GM23338 (cell line): ENCODE measurements around the gene TMIE. TPM values are rescaled to one million over a fixed set of nuclear protein-coding genes. Genes with fewer than 3 reads are reported as not detected.

ENCODE experiments used
- ATAC-seq: fragments of 200-7000 bp; cut with Tn5 transposase; 3 replicates; pipeline ENCODE4 v1.9.1; 2020
- DNase-seq: peaks from one replicate; pipeline ENCODE4 v3.0.0-alpha.2; 2015; ENCODE audit warnings: low spot score
- H2AFZ ChIP-seq: fragments of 200-600 bp; sonication (generic); 2 replicates; pipeline ENCODE4 v1.8.0; 2016; ENCODE audit warnings: antibody characterized with exemption, mild to moderate bottlenecking, moderate library complexity
- H3F3A ChIP-seq: fragments of 200-600 bp; sonication (generic); replicated peaks from 2 replicates; pipeline ENCODE4 v1.8.0; 2017; ENCODE audit warnings: antibody characterized with exemption, mixed run types, low read depth
- H3K27ac ChIP-seq: fragments of 200-600 bp; sonication (generic); 2 replicates; pipeline ENCODE4 v1.6.1; 2016; ENCODE audit warnings: low read depth
- H3K27me3 ChIP-seq: fragments of 200-600 bp; sonication (generic); 2 replicates; pipeline ENCODE4 v1.8.0; 2016; ENCODE audit warnings: mild to moderate bottlenecking, mixed run types, moderate library complexity; ENCODE audit not compliant: insufficient read depth
- H3K36me3 ChIP-seq: fragments of 200-600 bp; sonication (generic); 2 replicates; pipeline ENCODE4 v1.8.0; 2016; ENCODE audit warnings: mild to moderate bottlenecking; ENCODE audit not compliant: insufficient read depth
- H3K4me1 ChIP-seq: fragments of 200-600 bp; sonication (generic); 2 replicates; pipeline ENCODE4 v1.8.0; 2016; ENCODE audit warnings: mild to moderate bottlenecking, moderate library complexity; ENCODE audit not compliant: insufficient read depth
- H3K4me2 ChIP-seq: fragments of 200-600 bp; sonication (generic); 2 replicates; pipeline ENCODE4 v1.7.1; 2017; ENCODE audit warnings: mixed run types
- H3K4me3 ChIP-seq: fragments of 200-600 bp; sonication (generic); 2 replicates; pipeline ENCODE4 v1.6.1; 2016; ENCODE audit warnings: mixed run types
- H3K79me2 ChIP-seq: fragments of 200-600 bp; sonication (generic); replicated peaks from 2 replicates; pipeline ENCODE4 v1.8.0; 2017; ENCODE audit warnings: mild to moderate bottlenecking; ENCODE audit not compliant: insufficient read depth
- H3K9me2 ChIP-seq: fragments of 200-600 bp; sonication (generic); 2 replicates; pipeline ENCODE4 v1.8.0; 2017; ENCODE audit not compliant: insufficient read depth
- H4K20me1 ChIP-seq: fragments of 200-600 bp; sonication (generic); replicated peaks from 2 replicates; pipeline ENCODE4 v1.8.0; 2017; ENCODE audit warnings: mild to moderate bottlenecking; ENCODE audit not compliant: insufficient read depth
- H3K27ac Mint-ChIP-seq: 2 replicates; pipeline ENCODE4 v1.8.0; 2020; ENCODE audit warnings: inconsistent platforms, mild to moderate bottlenecking, moderate library complexity, mixed read lengths
- H3K27me3 Mint-ChIP-seq: 3 replicates; pipeline ENCODE4 v1.8.0; 2022; ENCODE audit warnings: low read depth, mild to moderate bottlenecking, moderate library complexity, mixed read lengths, inconsistent platforms; ENCODE audit not compliant: insufficient read depth, poor library complexity
- H3K36me3 Mint-ChIP-seq: 3 replicates; pipeline ENCODE4 v1.8.0; 2021; ENCODE audit warnings: low read depth, mild to moderate bottlenecking, inconsistent platforms, moderate library complexity, mixed read lengths
- H3K4me1 Mint-ChIP-seq: 3 replicates; pipeline ENCODE4 v1.8.0; 2020; ENCODE audit warnings: mild to moderate bottlenecking, inconsistent platforms, mixed read lengths
- H3K4me3 Mint-ChIP-seq: 3 replicates; pipeline ENCODE4 v1.8.0; 2021; ENCODE audit warnings: moderate library complexity, mild to moderate bottlenecking, inconsistent platforms, mixed read lengths
- H3K9me3 Mint-ChIP-seq: 3 replicates; pipeline ENCODE4 v1.8.0; 2020; ENCODE audit warnings: moderate library complexity, mild to moderate bottlenecking, inconsistent platforms, mixed read lengths
- ZNF331 ChIP-seq: fragments of 250-450 bp; sonication (Bioruptor Pico); IDR thresholded peaks from 2 replicates; pipeline ENCODE4 v1.5.0; 2020; ENCODE audit warnings: low read depth, mild to moderate bottlenecking, moderate library complexity
- polyA plus RNA-seq: library from polyadenylated mRNA; unstranded; fragments of >200 nt; fragmentation: Nextera tagmentation; extraction: Ambion mirVana; gene quantifications from 2 replicates; pipeline ENCODE4 v1.2.1, GENCODE V29; 2016
- total RNA-seq: library from RNA; depleted of rRNA; stranded (reverse); fragments of >200 nt; shearing (Covaris generic); gene quantifications from 2 replicates; pipeline ENCODE4 v1.2.3, GENCODE V29; 2014
- TF ChIP-seq, protein P1 (sequence below): fragments of 250-450 bp; sonication (Bioruptor Pico); IDR thresholded peaks from 2 replicates; pipeline ENCODE4 v1.5.0; 2020; ENCODE audit warnings: mild to moderate bottlenecking, moderate library complexity
- TF ChIP-seq, protein P2 (sequence below), 2 experiments: fragments of 200-600 bp in 1 of 2; sonication (generic) in 1 of 2; conservative IDR thresholded peaks; 2 replicates each; pipeline versions ENCODE4 v1.5.1 to v1.6.1; 2016 to 2017; ENCODE audit warnings: antibody characterized with exemption in 2 of 2, low read depth in 2 of 2, mild to moderate bottlenecking in 2 of 2, moderate library complexity in 1 of 2

The TMIE gene
- total and polyA plus RNA-seq, 2 experiments from 2014 or later = 0.84 to 1.2 TPM

DNA sequence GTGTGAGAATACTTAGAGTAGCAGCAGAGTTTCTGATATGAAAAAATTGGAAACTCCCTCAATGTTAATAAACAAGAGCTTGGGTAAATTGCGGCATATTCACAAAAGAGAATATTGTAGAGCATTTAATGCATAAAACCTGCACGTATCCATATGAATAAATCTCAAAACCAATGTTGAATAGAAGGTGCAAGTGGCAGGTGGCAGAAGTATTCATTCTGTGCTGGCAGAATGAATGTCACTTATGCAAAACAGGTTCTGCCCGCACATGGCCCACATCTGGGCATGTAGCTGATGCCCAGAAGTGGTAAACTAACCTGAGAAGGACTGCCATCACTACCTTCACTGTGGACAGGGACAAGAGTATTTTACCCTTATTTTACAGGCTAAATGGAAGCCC, 30.6 kb downstream of the TMIE start (continued):
- TF ChIP-seq, protein P1, sequence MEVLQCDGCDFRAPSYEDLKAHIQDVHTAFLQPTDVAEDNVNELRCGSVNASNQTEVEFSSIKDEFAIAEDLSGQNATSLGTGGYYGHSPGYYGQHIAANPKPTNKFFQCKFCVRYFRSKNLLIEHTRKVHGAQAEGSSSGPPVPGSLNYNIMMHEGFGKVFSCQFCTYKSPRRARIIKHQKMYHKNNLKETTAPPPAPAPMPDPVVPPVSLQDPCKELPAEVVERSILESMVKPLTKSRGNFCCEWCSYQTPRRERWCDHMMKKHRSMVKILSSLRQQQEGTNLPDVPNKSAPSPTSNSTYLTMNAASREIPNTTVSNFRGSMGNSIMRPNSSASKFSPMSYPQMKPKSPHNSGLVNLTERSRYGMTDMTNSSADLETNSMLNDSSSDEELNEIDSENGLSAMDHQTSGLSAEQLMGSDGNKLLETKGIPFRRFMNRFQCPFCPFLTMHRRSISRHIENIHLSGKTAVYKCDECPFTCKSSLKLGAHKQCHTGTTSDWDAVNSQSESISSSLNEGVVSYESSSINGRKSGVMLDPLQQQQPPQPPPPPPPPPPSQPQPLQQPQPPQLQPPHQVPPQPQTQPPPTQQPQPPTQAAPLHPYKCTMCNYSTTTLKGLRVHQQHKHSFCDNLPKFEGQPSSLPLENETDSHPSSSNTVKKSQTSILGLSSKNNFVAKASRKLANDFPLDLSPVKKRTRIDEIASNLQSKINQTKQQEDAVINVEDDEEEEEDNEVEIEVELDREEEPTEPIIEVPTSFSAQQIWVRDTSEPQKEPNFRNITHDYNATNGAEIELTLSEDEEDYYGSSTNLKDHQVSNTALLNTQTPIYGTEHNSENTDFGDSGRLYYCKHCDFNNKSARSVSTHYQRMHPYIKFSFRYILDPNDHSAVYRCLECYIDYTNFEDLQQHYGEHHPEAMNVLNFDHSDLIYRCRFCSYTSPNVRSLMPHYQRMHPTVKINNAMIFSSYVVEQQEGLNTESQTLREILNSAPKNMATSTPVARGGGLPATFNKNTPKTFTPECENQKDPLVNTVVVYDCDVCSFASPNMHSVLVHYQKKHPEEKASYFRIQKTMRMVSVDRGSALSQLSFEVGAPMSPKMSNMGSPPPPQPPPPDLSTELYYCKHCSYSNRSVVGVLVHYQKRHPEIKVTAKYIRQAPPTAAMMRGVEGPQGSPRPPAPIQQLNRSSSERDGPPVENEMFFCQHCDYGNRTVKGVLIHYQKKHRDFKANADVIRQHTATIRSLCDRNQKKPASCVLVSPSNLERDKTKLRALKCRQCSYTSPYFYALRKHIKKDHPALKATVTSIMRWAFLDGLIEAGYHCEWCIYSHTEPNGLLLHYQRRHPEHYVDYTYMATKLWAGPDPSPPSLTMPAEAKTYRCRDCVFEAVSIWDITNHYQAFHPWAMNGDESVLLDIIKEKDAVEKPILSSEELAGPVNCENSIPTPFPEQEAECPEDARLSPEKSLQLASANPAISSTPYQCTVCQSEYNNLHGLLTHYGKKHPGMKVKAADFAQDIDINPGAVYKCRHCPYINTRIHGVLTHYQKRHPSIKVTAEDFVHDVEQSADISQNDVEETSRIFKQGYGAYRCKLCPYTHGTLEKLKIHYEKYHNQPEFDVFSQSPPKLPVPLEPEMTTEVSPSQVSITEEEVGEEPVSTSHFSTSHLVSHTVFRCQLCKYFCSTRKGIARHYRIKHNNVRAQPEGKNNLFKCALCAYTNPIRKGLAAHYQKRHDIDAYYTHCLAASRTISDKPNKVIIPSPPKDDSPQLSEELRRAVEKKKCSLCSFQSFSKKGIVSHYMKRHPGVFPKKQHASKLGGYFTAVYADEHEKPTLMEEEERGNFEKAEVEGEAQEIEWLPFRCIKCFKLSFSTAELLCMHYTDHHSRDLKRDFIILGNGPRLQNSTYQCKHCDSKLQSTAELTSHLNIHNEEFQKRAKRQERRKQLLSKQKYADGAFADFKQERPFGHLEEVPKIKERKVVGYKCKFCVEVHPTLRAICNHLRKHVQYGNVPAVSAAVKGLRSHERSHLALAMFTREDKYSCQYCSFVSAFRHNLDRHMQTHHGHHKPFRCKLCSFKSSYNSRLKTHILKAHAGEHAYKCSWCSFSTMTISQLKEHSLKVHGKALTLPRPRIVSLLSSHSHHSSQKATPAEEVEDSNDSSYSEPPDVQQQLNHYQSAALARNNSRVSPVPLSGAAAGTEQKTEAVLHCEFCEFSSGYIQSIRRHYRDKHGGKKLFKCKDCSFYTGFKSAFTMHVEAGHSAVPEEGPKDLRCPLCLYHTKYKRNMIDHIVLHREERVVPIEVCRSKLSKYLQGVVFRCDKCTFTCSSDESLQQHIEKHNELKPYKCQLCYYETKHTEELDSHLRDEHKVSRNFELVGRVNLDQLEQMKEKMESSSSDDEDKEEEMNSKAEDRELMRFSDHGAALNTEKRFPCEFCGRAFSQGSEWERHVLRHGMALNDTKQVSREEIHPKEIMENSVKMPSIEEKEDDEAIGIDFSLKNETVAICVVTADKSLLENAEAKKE (CRISPR knock-in tag) = no peak

DNA sequence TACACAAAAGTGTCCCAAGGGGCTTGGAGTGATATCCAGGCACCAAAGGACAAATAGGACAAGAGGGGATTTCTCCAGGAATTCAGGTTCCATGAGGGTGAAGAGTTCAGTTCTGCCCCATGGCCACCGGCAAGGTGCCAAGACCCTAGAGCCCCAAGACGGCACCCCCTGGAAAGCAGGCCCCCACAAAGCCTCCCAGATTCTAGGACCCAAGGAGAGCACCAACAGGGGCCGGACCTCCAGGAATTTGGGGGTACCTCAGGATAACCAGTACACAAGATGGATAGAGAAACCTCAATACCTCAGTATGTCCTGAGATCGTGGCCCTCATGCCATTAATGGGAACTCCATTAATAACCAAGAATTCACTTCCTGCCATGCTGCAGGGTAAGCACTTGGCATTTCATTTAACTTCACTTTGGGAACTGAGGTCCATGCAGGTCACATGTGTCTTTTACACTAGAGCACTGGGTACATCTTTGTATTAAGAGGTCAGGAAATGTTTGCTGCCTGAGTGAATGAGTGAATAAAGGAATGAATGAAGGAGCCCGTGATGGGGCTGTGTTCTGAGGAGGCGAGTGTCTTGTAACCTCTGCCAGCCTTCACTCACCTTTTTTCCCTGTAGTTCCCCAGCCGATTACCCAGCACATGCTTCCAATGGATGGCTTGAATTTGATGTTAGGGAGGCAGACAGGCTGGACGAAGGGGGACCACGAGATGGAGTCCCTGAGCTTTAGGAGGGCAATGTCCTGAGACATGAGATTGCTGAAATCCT, 32.0 kb downstream of the TMIE start:
- Histone ChIP-seq H3K4me2 (no peak overlapping the region), H3F3A (no peaks in the 10 kb centered on the region), H3K36me3 (no peaks in the 10 kb centered on the region), H4K20me1 (no peaks in the 10 kb centered on the region), H3K9me2 (no peaks in the 10 kb centered on the region), H3K27me3 (no peaks in the 10 kb centered on the region), H3K79me2 (no peaks in the 10 kb centered on the region), H3K27ac (no peak overlapping the region), H3K4me3 (no peak overlapping the region), H2AFZ (no peak overlapping the region), H3K4me1 (peaks cover 3% of the 10 kb centered on the region; the same call in 1 of the 2 replicates)
- Mint-ChIP-seq H3K4me1 (peaks cover 6% of the 10 kb centered on the region), H3K4me3 (no peak overlapping the region), H3K9me3 (no peaks in the 10 kb centered on the region), H3K27me3 (peaks cover 6% of the 10 kb centered on the region), H3K27ac (0 out of 2 replicates have a peak overlapping the region, but pooled peaks have one; percentile 45), H3K36me3 (no peaks in the 10 kb centered on the region)
- no peak for ATAC-seq
- TF ChIP-seq, protein P2, sequence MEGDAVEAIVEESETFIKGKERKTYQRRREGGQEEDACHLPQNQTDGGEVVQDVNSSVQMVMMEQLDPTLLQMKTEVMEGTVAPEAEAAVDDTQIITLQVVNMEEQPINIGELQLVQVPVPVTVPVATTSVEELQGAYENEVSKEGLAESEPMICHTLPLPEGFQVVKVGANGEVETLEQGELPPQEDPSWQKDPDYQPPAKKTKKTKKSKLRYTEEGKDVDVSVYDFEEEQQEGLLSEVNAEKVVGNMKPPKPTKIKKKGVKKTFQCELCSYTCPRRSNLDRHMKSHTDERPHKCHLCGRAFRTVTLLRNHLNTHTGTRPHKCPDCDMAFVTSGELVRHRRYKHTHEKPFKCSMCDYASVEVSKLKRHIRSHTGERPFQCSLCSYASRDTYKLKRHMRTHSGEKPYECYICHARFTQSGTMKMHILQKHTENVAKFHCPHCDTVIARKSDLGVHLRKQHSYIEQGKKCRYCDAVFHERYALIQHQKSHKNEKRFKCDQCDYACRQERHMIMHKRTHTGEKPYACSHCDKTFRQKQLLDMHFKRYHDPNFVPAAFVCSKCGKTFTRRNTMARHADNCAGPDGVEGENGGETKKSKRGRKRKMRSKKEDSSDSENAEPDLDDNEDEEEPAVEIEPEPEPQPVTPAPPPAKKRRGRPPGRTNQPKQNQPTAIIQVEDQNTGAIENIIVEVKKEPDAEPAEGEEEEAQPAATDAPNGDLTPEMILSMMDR (conservative IDR thresholded peaks at IDR 0.05; ENCODE audit: low read depth in 2 of 2) = peak in 1 of 2 experiments; percentile 41; a peak in 2 of 4 replicates
- no peak for TF ChIP-seq ZNF331 (CRISPR knock-in tag)
- DNase-seq = no peak
